ENCODE data around the gene C12orf43.

The C12orf43 gene

GRCh38 chr12:121004253-121004815 is 12.0 kb downstream of the C12orf43 start:
- TF ChIP-seq, protein P1, sequence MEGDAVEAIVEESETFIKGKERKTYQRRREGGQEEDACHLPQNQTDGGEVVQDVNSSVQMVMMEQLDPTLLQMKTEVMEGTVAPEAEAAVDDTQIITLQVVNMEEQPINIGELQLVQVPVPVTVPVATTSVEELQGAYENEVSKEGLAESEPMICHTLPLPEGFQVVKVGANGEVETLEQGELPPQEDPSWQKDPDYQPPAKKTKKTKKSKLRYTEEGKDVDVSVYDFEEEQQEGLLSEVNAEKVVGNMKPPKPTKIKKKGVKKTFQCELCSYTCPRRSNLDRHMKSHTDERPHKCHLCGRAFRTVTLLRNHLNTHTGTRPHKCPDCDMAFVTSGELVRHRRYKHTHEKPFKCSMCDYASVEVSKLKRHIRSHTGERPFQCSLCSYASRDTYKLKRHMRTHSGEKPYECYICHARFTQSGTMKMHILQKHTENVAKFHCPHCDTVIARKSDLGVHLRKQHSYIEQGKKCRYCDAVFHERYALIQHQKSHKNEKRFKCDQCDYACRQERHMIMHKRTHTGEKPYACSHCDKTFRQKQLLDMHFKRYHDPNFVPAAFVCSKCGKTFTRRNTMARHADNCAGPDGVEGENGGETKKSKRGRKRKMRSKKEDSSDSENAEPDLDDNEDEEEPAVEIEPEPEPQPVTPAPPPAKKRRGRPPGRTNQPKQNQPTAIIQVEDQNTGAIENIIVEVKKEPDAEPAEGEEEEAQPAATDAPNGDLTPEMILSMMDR (IDR thresholded peaks at IDR 0.05; ENCODE audit: insufficient read depth, missing control alignments) = no peak
- DNase-seq (ENCODE audit: insufficient read length, low spot score) (no peak), FAIRE-seq (no peak)

DNA sequence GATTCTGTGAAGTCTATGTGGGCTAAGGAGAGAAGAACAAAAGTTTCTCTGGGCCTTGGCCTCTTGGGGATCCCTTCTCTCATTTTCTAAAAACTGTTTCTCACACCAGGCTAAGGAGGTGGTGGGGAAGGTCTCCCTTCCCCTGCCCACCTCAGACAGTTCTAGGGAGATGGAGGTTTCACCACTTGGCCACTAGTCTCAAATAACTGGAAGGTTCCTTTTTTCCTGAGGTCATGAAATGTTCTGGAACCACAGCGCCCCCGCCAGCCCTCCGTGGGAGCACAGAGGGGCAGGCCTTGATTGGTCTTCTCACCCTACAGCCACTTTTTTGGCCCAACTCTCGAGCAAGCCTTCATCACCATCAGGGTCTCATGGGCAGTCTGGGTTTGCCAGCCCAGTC is 12.6 kb downstream of the C12orf43 start:
- FAIRE-seq (no peak), DNase-seq (ENCODE audit: insufficient read length, low spot score) (no peak)
- TF ChIP-seq, protein P1 (IDR thresholded peaks at IDR 0.05; ENCODE audit: insufficient read depth, missing control alignments) = no peak

DNA sequence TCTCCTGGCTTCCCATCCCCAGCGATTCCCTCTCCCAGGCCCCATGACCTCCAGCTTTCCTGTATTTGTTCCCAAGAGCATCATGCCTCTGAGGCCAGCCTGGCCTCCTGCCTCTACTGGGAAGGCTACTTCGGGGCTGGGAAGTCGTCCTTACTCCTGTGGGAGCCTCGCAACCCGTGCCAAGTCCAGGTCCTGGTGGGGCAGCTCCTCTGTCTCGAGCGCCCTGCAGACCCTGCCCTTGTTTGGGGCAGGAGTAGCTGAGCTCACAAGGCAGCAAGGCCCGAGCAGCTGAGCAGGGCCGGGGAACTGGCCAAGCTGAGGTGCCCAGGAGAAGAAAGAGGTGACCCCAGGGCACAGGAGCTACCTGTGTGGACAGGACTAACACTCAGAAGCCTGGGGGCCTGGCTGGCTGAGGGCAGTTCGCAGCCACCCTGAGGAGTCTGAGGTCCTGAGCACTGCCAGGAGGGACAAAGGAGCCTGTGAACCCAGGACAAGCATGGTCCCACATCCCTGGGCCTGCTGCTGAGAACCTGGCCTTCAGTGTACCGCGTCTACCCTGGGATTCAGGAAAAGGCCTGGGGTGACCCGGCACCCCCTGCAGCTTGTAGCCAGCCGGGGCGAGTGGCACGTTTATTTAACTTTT is 14.3 kb downstream of the C12orf43 start:
- TF ChIP-seq, protein P1 (IDR thresholded peaks at IDR 0.05; ENCODE audit: insufficient read depth, missing control alignments) = no peak
- FAIRE-seq (no peak), DNase-seq (ENCODE audit: insufficient read length, low spot score) (no peak)

- DNase-seq (ENCODE audit: insufficient read length, low spot score) = no peak
- no peak for FAIRE-seq
- TF ChIP-seq, protein P1 (IDR thresholded peaks at IDR 0.05; ENCODE audit: insufficient read depth, missing control alignments) = no peak
Measured at GRCh38 chr12:121001060-121001459, 15.2 kb downstream of the C12orf43 start.

- no peak for FAIRE-seq
- DNase-seq (ENCODE audit: insufficient read length, low spot score) = no peak
- TF ChIP-seq, protein P1 (IDR thresholded peaks at IDR 0.05; ENCODE audit: insufficient read depth, missing control alignments) = no peak
Measured at GRCh38 chr12:121000530-121000929, 15.8 kb downstream of the C12orf43 start.

DNA sequence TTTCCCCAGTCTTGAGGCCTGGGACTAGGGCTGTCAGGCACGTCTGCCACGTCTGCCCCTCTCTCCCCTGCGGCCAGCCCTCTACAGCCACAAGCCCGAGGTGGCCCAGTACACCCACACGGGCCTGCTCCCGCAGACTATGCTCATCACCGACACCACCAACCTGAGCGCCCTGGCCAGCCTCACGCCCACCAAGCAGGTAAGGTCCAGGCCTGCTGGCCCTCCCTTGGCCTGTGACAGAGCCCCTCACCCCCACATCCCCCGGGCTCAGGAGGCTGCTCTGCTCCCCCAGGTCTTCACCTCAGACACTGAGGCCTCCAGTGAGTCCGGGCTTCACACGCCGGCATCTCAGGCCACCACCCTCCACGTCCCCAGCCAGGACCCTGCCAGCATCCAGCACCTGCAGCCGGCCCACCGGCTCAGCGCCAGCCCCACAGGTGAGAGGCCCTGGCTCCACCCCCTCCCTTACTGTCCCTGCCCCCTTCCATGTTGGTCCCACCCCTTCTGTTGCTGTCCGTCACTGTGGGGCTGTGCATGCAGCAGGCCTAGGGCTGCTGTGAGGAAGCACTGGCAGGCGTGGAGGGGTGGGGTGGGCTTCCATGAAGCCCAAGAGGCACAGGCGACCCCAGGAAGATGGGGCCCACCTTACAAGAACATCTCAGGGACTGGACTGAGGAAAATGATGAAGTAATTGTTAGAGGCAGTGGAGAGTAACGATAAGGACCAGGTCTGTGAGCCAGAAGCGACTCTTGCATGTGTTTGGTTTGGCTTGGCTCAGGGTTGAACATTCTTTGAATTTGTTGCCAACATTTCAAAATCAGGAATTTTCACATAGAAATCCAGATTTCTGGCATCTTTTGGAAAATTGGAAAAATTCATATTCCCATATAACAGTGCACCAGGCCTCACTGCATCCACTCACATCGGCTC is 16.8 kb downstream of the C12orf43 start:
- TF ChIP-seq, protein P1 (IDR thresholded peaks at IDR 0.05; ENCODE audit: insufficient read depth, missing control alignments) = no peak
- FAIRE-seq (no peak), DNase-seq (ENCODE audit: insufficient read length, low spot score) (no peak)
